ENCODE measurements around the gene RPL4.

GRCh38 chr15:66523926-66524325 lies 19.3 kb upstream of the RPL4 start:
- TF ChIP-seq CTCF (IDR thresholded peaks at IDR 0.05) = no peak
- TF ChIP-seq EP300 (IDR thresholded peaks at IDR 0.05) = no peak
- no peak for TF ChIP-seq POLR2A (IDR thresholded peaks at IDR 0.05)

All from upper lobe of left lung (tissue), 4 donors.